Nephron (organoid): Measurements from ENCODE around the gene RBM15.

Experiments used
- H3K27ac Mint-ChIP-seq, 3 experiments: 2 replicates each; pipeline ENCODE4 v1.8.0; 2020; ENCODE audit warnings: mixed read lengths in 3 of 3, mild to moderate bottlenecking in 2 of 3, moderate library complexity in 1 of 3
- H3K27me3 Mint-ChIP-seq: 2 replicates; pipeline ENCODE4 v1.8.0; 2021; ENCODE audit warnings: low read depth, mild to moderate bottlenecking, moderate library complexity, mixed read lengths
- H3K36me3 Mint-ChIP-seq: 2 replicates; pipeline ENCODE4 v1.8.0; 2020; ENCODE audit warnings: low read depth, mixed read lengths
- H3K4me1 Mint-ChIP-seq: 2 replicates; pipeline ENCODE4 v1.8.0; 2020; ENCODE audit warnings: mixed read lengths
- H3K4me3 Mint-ChIP-seq, 3 experiments: 2 replicates each; pipeline ENCODE4 v1.8.0; 2020; ENCODE audit warnings: mild to moderate bottlenecking in 3 of 3, mixed read lengths in 3 of 3, moderate library complexity in 2 of 3
- H3K9me3 Mint-ChIP-seq: 2 replicates; pipeline ENCODE4 v1.8.0; 2020; ENCODE audit warnings: mixed read lengths
- CTCF ChIP-seq, 3 experiments: fragments of 200-600 bp; sonication (generic); IDR thresholded peaks; one replicate each; pipeline ENCODE4 v1.5.0; 2021; ENCODE audit warnings: antibody characterized with exemption in 3 of 3; ENCODE audit not compliant: unreplicated experiment in 3 of 3

RBM15 gene

GRCh38 chr1:110308247-110308646 is 30.9 kb upstream of the RBM15 start:
- peaks cover 32% of the 10 kb centered on the region for H3K4me1 Mint-ChIP-seq
- H3K27me3 Mint-ChIP-seq = peaks cover 27% of the 10 kb centered on the region
- H3K4me3 Mint-ChIP-seq = peak overlapping the region in 2 of 3 experiments; percentile 2 to 25
- peak overlapping the region; percentile 46 to 91 (median 51) for H3K27ac Mint-ChIP-seq
- no peak for TF ChIP-seq CTCF (IDR thresholded peaks at IDR 0.05; ENCODE audit: unreplicated experiment in 3 of 3)
- no peaks in the 10 kb centered on the region for H3K36me3 Mint-ChIP-seq
- no peaks in the 10 kb centered on the region for H3K9me3 Mint-ChIP-seq

GRCh38 chr1:110309139-110309538 is 30.0 kb upstream of the RBM15 start:
- H3K4me1 Mint-ChIP-seq = peaks cover 34% of the 10 kb centered on the region
- H3K9me3 Mint-ChIP-seq = no peaks in the 10 kb centered on the region
- H3K27me3 Mint-ChIP-seq = peaks cover 28% of the 10 kb centered on the region
- TF ChIP-seq CTCF (IDR thresholded peaks at IDR 0.05; ENCODE audit: unreplicated experiment in 3 of 3) = no peak
- H3K36me3 Mint-ChIP-seq = no peaks in the 10 kb centered on the region
- H3K27ac Mint-ChIP-seq = no peak overlapping the region
- no peak overlapping the region for H3K4me3 Mint-ChIP-seq

GRCh38 chr1:110309767-110310166 is 29.4 kb upstream of the RBM15 start:
- TF ChIP-seq CTCF (IDR thresholded peaks at IDR 0.05; ENCODE audit: unreplicated experiment in 3 of 3) = no peak
- Mint-ChIP-seq H3K27me3 (peaks cover 24% of the 10 kb centered on the region), H3K4me1 (peaks cover 34% of the 10 kb centered on the region), H3K9me3 (no peaks in the 10 kb centered on the region), H3K36me3 (no peaks in the 10 kb centered on the region), H3K4me3 (no peak overlapping the region), H3K27ac (peak overlapping the region in 2 of 3 experiments; percentile 27 to 77)

GRCh38 chr1:110310300-110310699 is 28.9 kb upstream of the RBM15 start:
- H3K4me1 Mint-ChIP-seq = peaks cover 34% of the 10 kb centered on the region
- H3K27me3 Mint-ChIP-seq = peaks cover 24% of the 10 kb centered on the region
- no peak for TF ChIP-seq CTCF (IDR thresholded peaks at IDR 0.05; ENCODE audit: unreplicated experiment in 3 of 3)
- no peaks in the 10 kb centered on the region for H3K9me3 Mint-ChIP-seq
- H3K27ac Mint-ChIP-seq = peak overlapping the region in 2 of 3 experiments; percentile 27 to 77
- no peaks in the 10 kb centered on the region for H3K36me3 Mint-ChIP-seq
- no peak overlapping the region for H3K4me3 Mint-ChIP-seq

- Mint-ChIP-seq H3K4me1 (peaks cover 33% of the 10 kb centered on the region), H3K4me3 (no peak overlapping the region), H3K36me3 (no peaks in the 10 kb centered on the region), H3K9me3 (no peaks in the 10 kb centered on the region), H3K27me3 (peaks cover 27% of the 10 kb centered on the region), H3K27ac (no peak overlapping the region)
- peak; percentile 94 to 96 (median 96) for TF ChIP-seq CTCF (IDR thresholded peaks at IDR 0.05; ENCODE audit: unreplicated experiment in 3 of 3)
These were observed 26.7 kb upstream of the RBM15 start for GRCh38 chr1:110312188-110313121.
